ENCODE results near the gene ETF1. TPM values are rescaled to one million over a fixed set of nuclear protein-coding genes. Genes with fewer than 3 reads are reported as not detected.
A peak's percentile ranks its signal among the peaks of the same experiment; 100 is the strongest.

ETF1 gene
- total RNA-seq, 4 donors from 2014 or later: 69.8 to 195 (median 141) TPM

GRCh38 chr5:138466900-138467710, 75.9 kb downstream of the ETF1 start:
- ATAC-seq (ENCODE audit: low FRiP score) (no peak), DNase-seq (ENCODE audit: low spot score) (no peak)
- TF ChIP-seq CTCF (IDR thresholded peaks at IDR 0.05): no peak

DNA sequence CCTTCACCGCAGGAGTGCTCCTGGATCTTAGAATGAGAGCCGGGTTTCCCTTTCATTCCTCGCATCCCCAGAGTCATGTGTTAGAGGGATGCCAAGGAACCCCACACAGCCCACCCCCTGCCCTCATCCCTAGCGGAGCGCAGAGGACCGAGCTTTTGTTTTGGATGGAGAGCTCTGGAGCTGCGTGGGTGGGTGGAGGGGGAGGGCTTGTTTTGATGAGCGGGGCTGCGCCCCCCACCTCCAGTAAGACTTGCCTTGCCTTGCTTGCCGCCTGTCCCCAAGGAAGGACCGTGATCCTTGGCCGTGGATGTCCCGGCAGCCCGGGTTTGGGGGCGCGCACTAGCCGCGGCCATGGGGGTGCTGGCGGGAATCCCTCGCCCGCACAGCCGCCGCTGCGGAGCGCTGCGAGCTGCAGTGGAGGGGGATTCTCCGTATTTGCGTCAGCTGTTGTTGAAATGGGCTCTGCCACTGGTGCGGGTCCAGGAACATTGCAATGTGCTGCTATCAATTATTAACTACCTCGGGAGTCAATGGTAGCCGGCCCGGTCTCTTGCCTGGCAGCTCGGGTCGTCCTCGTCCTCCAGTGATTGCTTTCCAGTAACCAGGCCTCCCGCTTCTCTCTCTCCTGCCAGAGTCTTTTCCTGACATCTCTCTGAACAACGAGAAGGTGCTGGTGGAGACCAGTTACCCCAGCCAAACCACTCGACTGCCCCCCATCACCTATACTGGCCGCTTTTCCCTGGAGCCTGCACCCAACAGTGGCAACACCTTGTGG, 76.7 kb downstream of the ETF1 start:
- ATAC-seq (ENCODE audit: low FRiP score) (no peak), DNase-seq (ENCODE audit: low spot score) (no peak)
- TF ChIP-seq CTCF (IDR thresholded peaks at IDR 0.05): no peak

DNA sequence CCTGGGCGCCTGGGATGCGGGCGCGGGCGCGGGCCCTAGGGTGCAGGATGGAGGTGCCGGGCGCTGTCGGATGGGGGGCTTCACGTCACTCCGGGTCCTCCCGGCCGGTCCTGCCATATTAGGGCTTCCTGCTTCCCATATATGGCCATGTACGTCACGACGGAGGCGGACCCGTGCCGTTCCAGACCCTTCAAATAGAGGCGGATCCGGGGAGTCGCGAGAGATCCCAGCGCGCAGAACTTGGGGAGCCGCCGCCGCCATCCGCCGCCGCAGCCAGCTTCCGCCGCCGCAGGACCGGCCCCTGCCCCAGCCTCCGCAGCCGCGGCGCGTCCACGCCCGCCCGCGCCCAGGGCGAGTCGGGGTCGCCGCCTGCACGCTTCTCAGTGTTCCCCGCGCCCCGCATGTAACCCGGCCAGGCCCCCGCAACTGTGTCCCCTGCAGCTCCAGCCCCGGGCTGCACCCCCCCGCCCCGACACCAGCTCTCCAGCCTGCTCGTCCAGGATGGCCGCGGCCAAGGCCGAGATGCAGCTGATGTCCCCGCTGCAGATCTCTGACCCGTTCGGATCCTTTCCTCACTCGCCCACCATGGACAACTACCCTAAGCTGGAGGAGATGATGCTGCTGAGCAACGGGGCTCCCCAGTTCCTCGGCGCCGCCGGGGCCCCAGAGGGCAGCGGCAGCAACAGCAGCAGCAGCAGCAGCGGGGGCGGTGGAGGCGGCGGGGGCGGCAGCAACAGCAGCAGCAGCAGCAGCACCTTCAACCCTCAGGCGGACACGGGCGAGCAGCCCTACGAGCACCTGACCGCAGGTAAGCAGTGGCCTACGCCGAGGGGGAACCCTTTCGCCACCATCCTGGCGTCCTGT, 77.5 kb downstream of the ETF1 start, which contains the start of gene EGR1:
EGR1 (plus strand) TSS at position 219 of the 864 bp plus-strand sequence; CDS start at position 502, 283 bp downstream.
- ATAC-seq (ENCODE audit: low FRiP score): peak; percentile 52
- DNase-seq (ENCODE audit: low spot score): peak; percentile 91
- no peak for TF ChIP-seq CTCF (IDR thresholded peaks at IDR 0.05)

GRCh38 chr5:138464388-138465260, 78.4 kb downstream of the ETF1 start:
- peak; percentile 80 for DNase-seq (ENCODE audit: low spot score)
- peak in 1 of 3 donors; percentile 3 for TF ChIP-seq CTCF (IDR thresholded peaks at IDR 0.05)
- ATAC-seq (ENCODE audit: low FRiP score): peak; percentile 60

GRCh38 chr5:138464008-138464387, 79.0 kb downstream of the ETF1 start:
- TF ChIP-seq CTCF (IDR thresholded peaks at IDR 0.05): peak in 2 of 3 donors; percentile 23 to 61
- ATAC-seq (ENCODE audit: low FRiP score) (peak; percentile 65), DNase-seq (ENCODE audit: low spot score) (peak; percentile 80)
